ENCODE results near the gene ATF6B. TPM values are rescaled to one million over a fixed set of nuclear protein-coding genes. Genes with fewer than 3 reads are reported as not detected.

ATF6B gene
- total RNA-seq, 2 donors from 2014 or later: 15.0 to 15.3 TPM

DNA sequence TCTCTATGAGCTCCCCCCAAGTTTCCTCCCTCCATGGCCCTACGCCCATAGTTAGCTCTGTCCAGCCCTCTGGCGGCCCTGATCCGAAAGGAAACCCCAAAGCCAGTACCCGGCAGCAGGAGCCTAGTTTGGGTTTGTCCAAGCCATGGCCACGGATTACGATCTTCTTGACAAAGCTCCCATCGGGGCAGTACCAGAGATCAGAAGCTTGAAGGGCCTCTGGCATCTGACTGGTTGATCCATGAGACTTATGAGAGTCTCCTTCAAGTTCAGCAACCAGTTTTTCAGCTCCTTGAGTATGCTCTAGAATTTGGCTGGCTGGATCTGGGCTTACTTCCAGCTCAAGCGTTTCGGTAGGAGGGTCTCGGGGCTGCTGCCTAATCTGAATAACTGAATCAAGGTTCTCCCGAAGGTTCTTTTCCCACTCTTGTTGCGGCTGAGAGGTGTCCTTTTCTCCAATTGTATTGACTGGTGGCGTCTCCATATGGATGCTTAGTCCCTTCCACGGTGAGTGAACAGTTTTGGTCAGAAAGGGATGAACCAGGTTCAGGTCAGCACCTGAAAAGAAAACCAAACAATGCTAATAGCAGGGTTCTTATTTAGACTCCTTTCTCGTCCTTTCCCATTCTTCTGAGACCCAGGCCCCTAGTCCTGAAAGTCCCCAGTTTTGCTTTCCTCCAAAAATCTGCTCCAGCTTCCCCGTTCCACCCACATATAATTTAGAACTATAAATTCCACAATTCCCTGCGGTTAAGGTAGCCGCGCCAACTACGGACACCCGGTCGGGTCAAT is 1.4 kb upstream of the ATF6B start:
- TF ChIP-seq, protein P1, sequence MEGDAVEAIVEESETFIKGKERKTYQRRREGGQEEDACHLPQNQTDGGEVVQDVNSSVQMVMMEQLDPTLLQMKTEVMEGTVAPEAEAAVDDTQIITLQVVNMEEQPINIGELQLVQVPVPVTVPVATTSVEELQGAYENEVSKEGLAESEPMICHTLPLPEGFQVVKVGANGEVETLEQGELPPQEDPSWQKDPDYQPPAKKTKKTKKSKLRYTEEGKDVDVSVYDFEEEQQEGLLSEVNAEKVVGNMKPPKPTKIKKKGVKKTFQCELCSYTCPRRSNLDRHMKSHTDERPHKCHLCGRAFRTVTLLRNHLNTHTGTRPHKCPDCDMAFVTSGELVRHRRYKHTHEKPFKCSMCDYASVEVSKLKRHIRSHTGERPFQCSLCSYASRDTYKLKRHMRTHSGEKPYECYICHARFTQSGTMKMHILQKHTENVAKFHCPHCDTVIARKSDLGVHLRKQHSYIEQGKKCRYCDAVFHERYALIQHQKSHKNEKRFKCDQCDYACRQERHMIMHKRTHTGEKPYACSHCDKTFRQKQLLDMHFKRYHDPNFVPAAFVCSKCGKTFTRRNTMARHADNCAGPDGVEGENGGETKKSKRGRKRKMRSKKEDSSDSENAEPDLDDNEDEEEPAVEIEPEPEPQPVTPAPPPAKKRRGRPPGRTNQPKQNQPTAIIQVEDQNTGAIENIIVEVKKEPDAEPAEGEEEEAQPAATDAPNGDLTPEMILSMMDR (IDR thresholded peaks at IDR 0.05): no peak
- DNase-seq (ENCODE audit: low spot score): peak; percentile 90
- Histone ChIP-seq H3K4me1 (peaks cover 0 to 30% of the 10 kb centered on the region in 2 donors), H3K36me3 (peaks cover 12% of the 10 kb centered on the region), H3K27ac (peak overlapping the region; percentile 90 to 96), H3K9me3 (no peaks in the 10 kb centered on the region), H3K4me3 (peak overlapping the region; percentile 58 to 75), H3K27me3 (no peaks in the 10 kb centered on the region)

DNA sequence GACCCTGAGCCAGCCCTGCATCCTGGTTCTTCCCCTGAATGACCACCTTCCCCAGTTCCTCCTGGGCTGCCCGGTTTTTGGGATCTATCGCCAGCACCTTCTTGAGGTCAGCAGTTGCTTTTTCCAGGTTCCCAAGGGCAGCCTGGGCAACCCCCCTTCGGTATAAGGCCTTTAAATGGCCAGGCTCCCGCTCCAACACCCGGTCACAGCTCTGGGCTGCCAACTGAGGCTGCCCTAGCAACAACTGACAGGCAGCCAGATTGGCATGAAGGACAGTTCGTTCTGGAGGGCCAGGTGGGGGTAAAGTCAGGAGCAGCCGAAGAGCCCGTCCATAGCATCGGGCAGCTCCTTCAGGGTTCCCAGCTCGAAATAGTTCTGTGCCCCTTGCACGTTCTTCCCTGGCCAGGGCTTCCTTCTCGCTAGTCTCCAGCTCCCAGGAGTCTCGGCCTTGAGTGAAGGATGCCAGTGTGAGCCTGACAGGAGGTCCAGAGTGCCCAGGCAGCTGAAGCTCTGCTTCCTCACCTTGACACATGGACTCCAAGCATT is 778 bp upstream of the ATF6B start:
- H3K9me3 ChIP-seq: no peaks in the 10 kb centered on the region
- DNase-seq (ENCODE audit: low spot score): no peak
- H3K27ac ChIP-seq: peak overlapping the region; percentile 90 to 96
- H3K4me3 ChIP-seq: peak overlapping the region in 1 of 2 donors; percentile 71
- TF ChIP-seq, protein P1 (IDR thresholded peaks at IDR 0.05): no peak
- H3K4me1 ChIP-seq: peaks cover 0 to 30% of the 10 kb centered on the region in 2 donors
- H3K36me3 ChIP-seq: peaks cover 18% of the 10 kb centered on the region
- no peaks in the 10 kb centered on the region for H3K27me3 ChIP-seq

DNA sequence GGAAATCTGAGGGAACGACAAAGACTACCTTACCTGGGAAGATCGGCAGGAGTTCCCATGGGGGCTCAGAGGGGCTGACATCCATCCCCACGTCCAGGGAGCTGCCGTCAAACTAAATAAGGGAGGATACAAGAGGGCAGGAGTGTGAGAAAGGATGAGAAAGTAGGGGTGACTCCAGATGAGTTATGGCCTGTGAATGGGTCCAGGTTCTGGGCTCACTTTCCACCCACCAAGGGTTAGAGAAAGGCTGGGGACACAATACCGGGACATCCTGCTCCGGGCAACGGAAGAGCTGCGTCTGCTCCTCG is 683 bp downstream of the ATF6B start:
- Histone ChIP-seq H3K27ac (peak overlapping the region; percentile 86 to 90), H3K27me3 (no peaks in the 10 kb centered on the region), H3K4me3 (peak overlapping the region; percentile 71 to 99), H3K36me3 (peaks cover 32% of the 10 kb centered on the region), H3K9me3 (no peaks in the 10 kb centered on the region), H3K4me1 (peaks cover 0 to 30% of the 10 kb centered on the region in 2 donors)
- DNase-seq (ENCODE audit: low spot score): no peak
- TF ChIP-seq, protein P1 (IDR thresholded peaks at IDR 0.05): no peak

DNA sequence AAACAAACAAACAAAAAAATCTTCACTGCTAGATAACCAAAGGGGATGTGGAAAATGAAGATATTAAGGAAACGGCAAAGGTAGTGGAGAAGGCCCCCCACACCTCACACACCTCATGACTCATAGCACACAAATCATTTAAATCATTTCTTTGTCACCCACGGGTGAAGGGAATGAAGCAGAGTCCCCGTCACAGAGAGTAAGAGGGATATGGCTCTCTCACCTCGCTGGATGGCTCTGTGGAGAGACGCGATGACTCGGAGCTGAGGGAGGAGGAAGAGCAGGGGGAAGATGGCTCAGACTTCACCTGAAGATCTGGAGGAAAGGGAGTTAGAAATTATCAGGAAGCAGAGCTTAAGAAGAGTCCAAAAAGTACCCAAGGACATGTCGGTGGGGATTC is 1.2 kb downstream of the ATF6B start:
- H3K27me3 ChIP-seq: no peaks in the 10 kb centered on the region
- H3K9me3 ChIP-seq: no peaks in the 10 kb centered on the region
- H3K4me3 ChIP-seq: peak overlapping the region in 1 of 2 donors; percentile 71
- peaks cover 37% of the 10 kb centered on the region for H3K36me3 ChIP-seq
- peak overlapping the region in 1 of 2 donors; percentile 90 for H3K27ac ChIP-seq
- DNase-seq (ENCODE audit: low spot score): no peak
- TF ChIP-seq, protein P1 (IDR thresholded peaks at IDR 0.05): no peak
- H3K4me1 ChIP-seq: peaks cover 0 to 30% of the 10 kb centered on the region in 2 donors

DNA sequence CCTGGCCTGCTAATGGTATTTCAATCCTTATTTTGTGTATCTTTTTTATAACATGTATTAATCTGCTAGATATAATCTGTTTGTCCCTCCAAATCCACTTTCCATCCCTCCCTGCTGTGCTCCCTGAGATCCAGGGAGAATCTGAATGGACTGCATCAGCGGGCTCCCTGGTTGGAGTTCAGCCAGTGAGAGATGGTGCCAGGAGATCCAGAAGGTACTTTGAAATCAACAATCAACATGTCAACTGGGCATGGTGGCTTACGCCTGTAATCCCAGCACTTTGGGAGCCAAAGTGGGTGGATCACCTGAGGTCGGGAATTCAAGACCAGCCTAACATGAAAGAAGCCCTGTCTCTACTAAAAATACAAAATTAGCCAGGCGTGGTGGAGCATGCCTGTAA is 4.4 kb downstream of the ATF6B start:
- Histone ChIP-seq H3K27ac (no peak overlapping the region), H3K27me3 (no peaks in the 10 kb centered on the region), H3K4me1 (peaks cover 0 to 26% of the 10 kb centered on the region in 2 donors), H3K36me3 (peaks cover 61% of the 10 kb centered on the region), H3K4me3 (no peak overlapping the region), H3K9me3 (no peaks in the 10 kb centered on the region)
- TF ChIP-seq, protein P1 (IDR thresholded peaks at IDR 0.05): no peak
- DNase-seq (ENCODE audit: low spot score): no peak
